Astrocyte (in vitro differentiated cells and primary cell): ENCODE measurements around the gene P2RX5. TPM values are rescaled to one million over a fixed set of nuclear protein-coding genes. Genes with fewer than 3 reads are reported as not detected.

Experiments used
- DNase-seq: peaks from one replicate; pipeline ENCODE4 v3.0.0-alpha.2; 2010; ENCODE audit warnings: low read depth
- FAIRE-seq: peaks from 2 replicates; lab custom pipeline; 2011; peaks lifted over from hg19 to GRCh38; lab: Jason Lieb, UNC
- H2AFZ ChIP-seq: 2 replicates; pipeline ENCODE4 v1.6.0; 2012; ENCODE audit warnings: low read depth, low read length, inconsistent platforms
- H3K27ac ChIP-seq: 2 replicates; pipeline ENCODE4 v1.5.1; 2011; ENCODE audit warnings: low read depth, low read length, inconsistent platforms
- H3K27me3 ChIP-seq: 2 replicates; pipeline ENCODE4 v1.6.0; 2011; ENCODE audit warnings: low read length, inconsistent platforms; ENCODE audit not compliant: insufficient read depth
- H3K36me3 ChIP-seq: 2 replicates; pipeline ENCODE4 v1.5.1; 2011; ENCODE audit warnings: low read length, inconsistent platforms; ENCODE audit not compliant: insufficient read depth
- H3K4me1 ChIP-seq: 2 replicates; pipeline ENCODE4 v1.5.1; 2011; ENCODE audit warnings: low read length, inconsistent platforms; ENCODE audit not compliant: insufficient read depth
- H3K4me2 ChIP-seq: 2 replicates; pipeline ENCODE4 v1.6.0; 2012; ENCODE audit warnings: low read length, inconsistent platforms
- H3K4me3 ChIP-seq: 2 replicates; pipeline ENCODE4 v1.5.1; 2011; ENCODE audit warnings: low read depth, mild to moderate bottlenecking, low read length, inconsistent platforms; ENCODE audit not compliant: insufficient read depth
- H3K79me2 ChIP-seq: 2 replicates; pipeline ENCODE4 v1.6.0; 2012; ENCODE audit warnings: mild to moderate bottlenecking, low read length, inconsistent platforms; ENCODE audit not compliant: insufficient read depth
- H3K9ac ChIP-seq: 2 replicates; pipeline ENCODE4 v1.6.0; 2012; ENCODE audit warnings: mild to moderate bottlenecking, low read length, inconsistent platforms
- H3K9me3 ChIP-seq: 2 replicates; pipeline ENCODE4 v1.5.1; 2012; ENCODE audit warnings: low read depth, mild to moderate bottlenecking, low read length, inconsistent platforms; ENCODE audit not compliant: insufficient read depth
- H4K20me1 ChIP-seq: 2 replicates; pipeline ENCODE4 v1.6.0; 2012; ENCODE audit warnings: low read length, inconsistent platforms; ENCODE audit not compliant: insufficient read depth
- H3K27ac Mint-ChIP-seq: one replicate; pipeline ENCODE4 v1.8.0; 2021; ENCODE audit warnings: mild to moderate bottlenecking, mixed read lengths; ENCODE audit not compliant: unreplicated experiment
- H3K27me3 Mint-ChIP-seq: one replicate; pipeline ENCODE4 v1.8.0; 2021; ENCODE audit warnings: low read depth, mixed read lengths; ENCODE audit not compliant: unreplicated experiment
- H3K36me3 Mint-ChIP-seq: one replicate; pipeline ENCODE4 v1.8.0; 2021; ENCODE audit warnings: low read depth, mixed read lengths; ENCODE audit not compliant: unreplicated experiment
- H3K4me1 Mint-ChIP-seq: one replicate; pipeline ENCODE4 v1.8.0; 2021; ENCODE audit warnings: low read depth, mixed read lengths; ENCODE audit not compliant: unreplicated experiment
- H3K4me3 Mint-ChIP-seq: one replicate; pipeline ENCODE4 v1.8.0; 2021; ENCODE audit warnings: mild to moderate bottlenecking, moderate library complexity, mixed read lengths; ENCODE audit not compliant: unreplicated experiment
- H3K9me3 Mint-ChIP-seq: one replicate; pipeline ENCODE4 v1.8.0; 2021; ENCODE audit warnings: mild to moderate bottlenecking, mixed read lengths; ENCODE audit not compliant: unreplicated experiment
- CTCF ChIP-seq: IDR thresholded peaks from 2 replicates; pipeline ENCODE4 v1.5.1; 2011; ENCODE audit warnings: low read depth, mild to moderate bottlenecking, inconsistent platforms, low read length, moderate library complexity; ENCODE audit not compliant: insufficient read depth
- EZH2 ChIP-seq: IDR thresholded peaks from 2 replicates; pipeline ENCODE4 v1.6.1; 2012; ENCODE audit warnings: mild to moderate bottlenecking, low read length, inconsistent platforms; ENCODE audit not compliant: insufficient read depth
- total RNA-seq: library from RNA; stranded (reverse); gene quantifications from 2 replicates; pipeline ENCODE4 v1.2.1, GENCODE V29; 2021

P2RX5 gene
- total RNA-seq, 1 donor from 2014 or later, result 2.4 TPM

DNA sequence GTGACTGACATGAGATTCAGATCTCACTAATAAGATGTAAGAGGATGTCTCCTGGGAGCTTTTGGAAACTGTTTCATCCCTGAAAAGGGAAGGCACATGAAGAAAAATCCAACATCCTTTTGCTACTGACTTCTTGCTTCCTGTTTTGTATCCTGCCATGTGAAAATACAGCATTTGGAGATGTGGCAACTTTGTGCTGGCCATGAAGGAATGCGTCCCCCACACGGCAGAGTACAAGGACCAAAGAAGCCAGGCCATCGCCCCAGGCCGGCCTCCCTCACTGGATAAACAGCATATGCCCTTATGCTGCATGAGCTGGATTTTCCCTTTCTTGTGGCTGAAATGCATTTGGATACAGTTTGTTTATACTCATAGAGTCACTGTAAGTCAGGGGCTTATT lies 22.2 kb upstream of the P2RX5 start:
- Mint-ChIP-seq H3K27ac (no peak overlapping the region), H3K27me3 (no peaks in the 10 kb centered on the region)
- H3K27ac ChIP-seq, result no peak overlapping the region

DNA sequence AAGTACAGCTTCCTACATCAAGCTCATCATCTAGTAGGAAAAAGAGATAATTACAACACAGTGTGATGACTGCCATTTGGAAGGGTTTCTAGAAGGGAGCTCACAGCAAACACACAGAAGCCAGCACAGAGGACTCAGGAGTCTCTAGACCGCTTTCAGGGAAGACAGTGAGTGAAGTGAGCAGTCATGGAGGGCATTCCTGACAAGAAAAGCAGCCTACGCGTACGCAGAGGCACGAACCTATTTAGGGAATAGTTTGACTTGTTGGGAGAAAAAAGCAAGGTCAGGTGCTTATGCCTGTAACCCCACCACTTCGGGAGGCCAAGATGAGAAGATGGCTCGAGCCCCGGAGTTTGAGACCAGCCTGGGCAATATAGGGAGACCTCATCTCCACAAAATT lies 19.3 kb upstream of the P2RX5 start:
- no peak overlapping the region for H3K4me2 ChIP-seq
- no peak overlapping the region for H3K4me3 Mint-ChIP-seq
- H3K9ac ChIP-seq, result no peak overlapping the region
- peaks cover 8% of the 10 kb centered on the region for H3K4me1 Mint-ChIP-seq
- H3K79me2 ChIP-seq, result peaks cover 4% of the 10 kb centered on the region
- H3K36me3 ChIP-seq, result peaks cover 40% of the 10 kb centered on the region
- H3K4me1 ChIP-seq, result peaks cover 16% of the 10 kb centered on the region
- peaks cover 4% of the 10 kb centered on the region for H4K20me1 ChIP-seq
- no peak overlapping the region for H3K27ac Mint-ChIP-seq
- no peaks in the 10 kb centered on the region for H3K9me3 Mint-ChIP-seq
- H2AFZ ChIP-seq, result no peak overlapping the region
- no peaks in the 10 kb centered on the region for H3K9me3 ChIP-seq
- H3K27me3 Mint-ChIP-seq, result no peaks in the 10 kb centered on the region
- H3K27me3 ChIP-seq, result no peaks in the 10 kb centered on the region
- H3K4me3 ChIP-seq, result no peak overlapping the region
- H3K36me3 Mint-ChIP-seq, result peaks cover 13% of the 10 kb centered on the region
- no peak overlapping the region for H3K27ac ChIP-seq
- no peak for TF ChIP-seq CTCF
- TF ChIP-seq EZH2, result no peak
- FAIRE-seq, result no peak
- DNase-seq, result no peak

More for the DNA sequence above, 22.2 kb upstream of the P2RX5 start:
- Mint-ChIP-seq H3K4me1 (peaks cover 18% of the 10 kb centered on the region), H3K4me3 (no peak overlapping the region), H3K9me3 (no peaks in the 10 kb centered on the region), H3K36me3 (peaks cover 7% of the 10 kb centered on the region)
- Histone ChIP-seq H3K36me3 (peaks cover 38% of the 10 kb centered on the region), H3K27me3 (no peaks in the 10 kb centered on the region), H3K79me2 (peaks cover 14% of the 10 kb centered on the region), H3K4me2 (no peak overlapping the region), H3K9me3 (no peaks in the 10 kb centered on the region), H2AFZ (no peak overlapping the region), H3K9ac (no peak overlapping the region), H3K4me3 (no peak overlapping the region), H4K20me1 (peaks cover 4% of the 10 kb centered on the region), H3K4me1 (peaks cover 19% of the 10 kb centered on the region)
- TF ChIP-seq CTCF (no peak), EZH2 (no peak)
- DNase-seq, result no peak
- FAIRE-seq, result no peak

DNA sequence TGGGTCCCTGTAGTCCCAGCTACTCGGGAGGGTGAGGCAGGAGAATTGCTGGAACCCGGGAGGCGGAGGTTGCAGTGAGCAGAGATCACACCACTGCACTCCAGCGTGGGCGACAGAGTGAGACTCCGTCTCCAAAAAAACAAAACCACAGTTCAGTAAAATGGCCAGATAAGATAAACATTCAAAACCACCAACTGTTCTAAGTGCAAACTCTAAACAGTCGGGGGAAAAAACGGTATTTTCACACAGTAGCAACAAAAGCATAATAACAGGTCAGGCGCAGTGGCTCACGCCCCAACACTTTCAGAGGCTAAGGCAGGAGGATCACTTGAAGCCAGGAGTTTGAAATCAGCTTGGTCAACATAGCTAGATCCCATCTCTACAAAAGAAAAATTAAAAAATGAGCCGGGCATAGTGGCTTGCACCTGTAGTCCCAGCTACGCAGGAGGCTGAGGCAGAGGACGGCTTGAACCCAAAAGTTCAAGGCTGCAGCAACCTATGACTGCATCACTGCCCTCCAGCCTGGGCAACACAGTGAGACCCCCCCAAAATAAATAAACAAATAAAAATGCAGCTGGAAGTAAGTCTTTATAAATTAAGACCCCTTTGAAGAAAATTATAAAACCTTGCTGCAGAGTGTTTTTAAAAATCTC lies 17.0 kb upstream of the P2RX5 start:
- H3K9me3 ChIP-seq, result no peaks in the 10 kb centered on the region
- H3K9ac ChIP-seq, result no peak overlapping the region
- Mint-ChIP-seq H3K27me3 (no peaks in the 10 kb centered on the region), H3K4me3 (no peak overlapping the region), H3K36me3 (peaks cover 13% of the 10 kb centered on the region), H3K27ac (no peak overlapping the region), H3K4me1 (no peaks in the 10 kb centered on the region), H3K9me3 (no peaks in the 10 kb centered on the region)
- no peak overlapping the region for H3K27ac ChIP-seq
- H3K4me1 ChIP-seq, result peaks cover 6% of the 10 kb centered on the region
- peaks cover 32% of the 10 kb centered on the region for H3K36me3 ChIP-seq
- peak; percentile 24 for DNase-seq
- no peaks in the 10 kb centered on the region for H3K79me2 ChIP-seq
- no peaks in the 10 kb centered on the region for H4K20me1 ChIP-seq
- H3K4me3 ChIP-seq, result no peak overlapping the region
- no peak overlapping the region for H3K4me2 ChIP-seq
- no peak for TF ChIP-seq EZH2
- FAIRE-seq, result no peak
- H3K27me3 ChIP-seq, result no peaks in the 10 kb centered on the region
- H2AFZ ChIP-seq, result no peak overlapping the region
